Brain pericyte (primary cell): ENCODE measurements around the gene SLC7A14.
A peak's percentile ranks its signal among the peaks of the same experiment; 100 is the strongest.

Experiments used
- DNase-seq: peaks from one replicate; pipeline ENCODE4 v3.0.0-alpha.2; 2012; ENCODE audit warnings: low read depth, low spot score

Gene SLC7A14

GRCh38 chr3:170426240-170426797 is 159.6 kb downstream of the SLC7A14 start:
- DNase-seq = no peak

GRCh38 chr3:170425491-170426239 is 160.2 kb downstream of the SLC7A14 start:
- no peak for DNase-seq

- no peak for DNase-seq
Observed at GRCh38 chr3:170424879-170425278, 161.0 kb downstream of the SLC7A14 start.

GRCh38 chr3:170423001-170423615 is 162.8 kb downstream of the SLC7A14 start:
- DNase-seq = no peak

- DNase-seq = no peak
Observed at GRCh38 chr3:170421758-170422157, 164.1 kb downstream of the SLC7A14 start.

- DNase-seq = no peak
Observed at GRCh38 chr3:170421111-170421641, 164.7 kb downstream of the SLC7A14 start.

GRCh38 chr3:170420307-170420821 is 165.5 kb downstream of the SLC7A14 start:
- no peak for DNase-seq

GRCh38 chr3:170419557-170420087 is 166.3 kb downstream of the SLC7A14 start:
- DNase-seq = no peak

GRCh38 chr3:170418422-170419398 is 167.2 kb downstream of the SLC7A14 start, which contains the start of gene CLDN11:
CLDN11 (plus strand) TSS chr3:170418868; CDS start chr3:170419067, 199 bp downstream.
- no peak for DNase-seq

- DNase-seq = no peak
Observed at GRCh38 chr3:170417090-170417489, 168.8 kb downstream of the SLC7A14 start.

GRCh38 chr3:170414202-170414663 is 171.6 kb downstream of the SLC7A14 start:
- peak; percentile 67 for DNase-seq

- no peak for DNase-seq
Observed at GRCh38 chr3:170413291-170413690, 172.6 kb downstream of the SLC7A14 start.

GRCh38 chr3:170410428-170411029 is 175.3 kb downstream of the SLC7A14 start:
- DNase-seq = no peak
